ENCODE data around the gene GRIN1. TPM values are rescaled to one million over a fixed set of nuclear protein-coding genes. Genes with fewer than 3 reads are reported as not detected.

The GRIN1 gene
- total and polyA plus RNA-seq, 10 of the 15 experiments (the other 5 are each of a cell fraction or from before 2014, with no cell fraction given) = 0.05 to 0.10 (median 0.06) TPM; not detected in 6

- TF ChIP-seq SUZ12 (IDR thresholded peaks at IDR 0.05; ENCODE audit: unreplicated experiment) (no peak), ZSCAN29 (IDR thresholded peaks at IDR 0.05) (no peak), NR2C2 (IDR thresholded peaks at IDR 0.05; ENCODE audit: borderline replicate concordance, control insufficient read depth, insufficient read length, low read depth) (no peak), HCFC1 (IDR thresholded peaks at IDR 0.05; ENCODE audit: low read length) (no peak), IRF5 (IDR thresholded peaks at IDR 0.05; ENCODE audit: borderline replicate concordance) (no peak), EZH2 (IDR thresholded peaks at IDR 0.05; ENCODE audit: borderline replicate concordance, control insufficient read depth, low read depth, low read length) (no peak), SIN3A (IDR thresholded peaks at IDR 0.05; ENCODE audit: low read depth, low read length) (peak; percentile 85), TARDBP (IDR thresholded peaks at IDR 0.05; ENCODE audit: borderline replicate concordance) (no peak), HDGF (IDR thresholded peaks at IDR 0.05) (no peak), SREBF2 (IDR thresholded peaks at IDR 0.05; ENCODE audit: low read length) (no peak), ZNF687 (IDR thresholded peaks at IDR 0.05) (peak; percentile 87)
- TF ChIP-seq, protein P1, sequence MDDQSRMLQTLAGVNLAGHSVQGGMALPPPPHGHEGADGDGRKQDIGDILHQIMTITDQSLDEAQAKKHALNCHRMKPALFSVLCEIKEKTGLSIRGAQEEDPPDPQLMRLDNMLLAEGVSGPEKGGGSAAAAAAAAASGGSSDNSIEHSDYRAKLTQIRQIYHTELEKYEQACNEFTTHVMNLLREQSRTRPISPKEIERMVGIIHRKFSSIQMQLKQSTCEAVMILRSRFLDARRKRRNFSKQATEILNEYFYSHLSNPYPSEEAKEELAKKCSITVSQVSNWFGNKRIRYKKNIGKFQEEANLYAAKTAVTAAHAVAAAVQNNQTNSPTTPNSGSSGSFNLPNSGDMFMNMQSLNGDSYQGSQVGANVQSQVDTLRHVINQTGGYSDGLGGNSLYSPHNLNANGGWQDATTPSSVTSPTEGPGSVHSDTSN (IDR thresholded peaks at IDR 0.05; ENCODE audit: insufficient replicate concordance, low read depth, low read length) = no peak
- TF ChIP-seq, protein P2, sequence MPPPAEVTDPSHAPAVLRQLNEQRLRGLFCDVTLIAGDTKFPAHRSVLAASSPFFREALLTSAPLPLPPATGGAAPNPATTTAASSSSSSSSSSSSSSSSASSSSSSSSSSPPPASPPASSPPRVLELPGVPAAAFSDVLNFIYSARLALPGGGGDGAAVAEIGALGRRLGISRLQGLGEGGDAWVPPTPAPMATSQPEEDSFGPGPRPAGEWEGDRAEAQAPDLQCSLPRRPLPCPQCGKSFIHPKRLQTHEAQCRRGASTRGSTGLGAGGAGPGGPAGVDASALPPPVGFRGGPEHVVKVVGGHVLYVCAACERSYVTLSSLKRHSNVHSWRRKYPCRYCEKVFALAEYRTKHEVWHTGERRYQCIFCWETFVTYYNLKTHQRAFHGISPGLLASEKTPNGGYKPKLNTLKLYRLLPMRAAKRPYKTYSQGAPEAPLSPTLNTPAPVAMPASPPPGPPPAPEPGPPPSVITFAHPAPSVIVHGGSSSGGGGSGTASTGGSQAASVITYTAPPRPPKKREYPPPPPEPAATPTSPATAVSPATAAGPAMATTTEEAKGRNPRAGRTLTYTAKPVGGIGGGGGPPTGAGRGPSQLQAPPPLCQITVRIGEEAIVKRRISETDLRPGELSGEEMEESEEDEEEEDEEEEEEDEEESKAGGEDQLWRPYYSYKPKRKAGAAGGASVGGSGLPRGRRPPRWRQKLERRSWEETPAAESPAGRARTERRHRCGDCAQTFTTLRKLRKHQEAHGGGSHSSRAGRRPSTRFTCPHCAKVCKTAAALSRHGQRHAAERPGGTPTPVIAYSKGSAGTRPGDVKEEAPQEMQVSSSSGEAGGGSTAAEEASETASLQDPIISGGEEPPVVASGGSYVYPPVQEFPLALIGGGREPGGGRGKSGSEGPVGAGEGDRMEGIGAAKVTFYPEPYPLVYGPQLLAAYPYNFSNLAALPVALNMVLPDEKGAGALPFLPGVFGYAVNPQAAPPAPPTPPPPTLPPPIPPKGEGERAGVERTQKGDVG (CRISPR knock-in tag; IDR thresholded peaks at IDR 0.05) = no peak
- TF ChIP-seq, protein P3, sequence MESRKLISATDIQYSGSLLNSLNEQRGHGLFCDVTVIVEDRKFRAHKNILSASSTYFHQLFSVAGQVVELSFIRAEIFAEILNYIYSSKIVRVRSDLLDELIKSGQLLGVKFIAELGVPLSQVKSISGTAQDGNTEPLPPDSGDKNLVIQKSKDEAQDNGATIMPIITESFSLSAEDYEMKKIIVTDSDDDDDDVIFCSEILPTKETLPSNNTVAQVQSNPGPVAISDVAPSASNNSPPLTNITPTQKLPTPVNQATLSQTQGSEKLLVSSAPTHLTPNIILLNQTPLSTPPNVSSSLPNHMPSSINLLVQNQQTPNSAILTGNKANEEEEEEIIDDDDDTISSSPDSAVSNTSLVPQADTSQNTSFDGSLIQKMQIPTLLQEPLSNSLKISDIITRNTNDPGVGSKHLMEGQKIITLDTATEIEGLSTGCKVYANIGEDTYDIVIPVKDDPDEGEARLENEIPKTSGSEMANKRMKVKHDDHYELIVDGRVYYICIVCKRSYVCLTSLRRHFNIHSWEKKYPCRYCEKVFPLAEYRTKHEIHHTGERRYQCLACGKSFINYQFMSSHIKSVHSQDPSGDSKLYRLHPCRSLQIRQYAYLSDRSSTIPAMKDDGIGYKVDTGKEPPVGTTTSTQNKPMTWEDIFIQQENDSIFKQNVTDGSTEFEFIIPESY (IDR thresholded peaks at IDR 0.05) = no peak
- TF ChIP-seq, protein P4, sequence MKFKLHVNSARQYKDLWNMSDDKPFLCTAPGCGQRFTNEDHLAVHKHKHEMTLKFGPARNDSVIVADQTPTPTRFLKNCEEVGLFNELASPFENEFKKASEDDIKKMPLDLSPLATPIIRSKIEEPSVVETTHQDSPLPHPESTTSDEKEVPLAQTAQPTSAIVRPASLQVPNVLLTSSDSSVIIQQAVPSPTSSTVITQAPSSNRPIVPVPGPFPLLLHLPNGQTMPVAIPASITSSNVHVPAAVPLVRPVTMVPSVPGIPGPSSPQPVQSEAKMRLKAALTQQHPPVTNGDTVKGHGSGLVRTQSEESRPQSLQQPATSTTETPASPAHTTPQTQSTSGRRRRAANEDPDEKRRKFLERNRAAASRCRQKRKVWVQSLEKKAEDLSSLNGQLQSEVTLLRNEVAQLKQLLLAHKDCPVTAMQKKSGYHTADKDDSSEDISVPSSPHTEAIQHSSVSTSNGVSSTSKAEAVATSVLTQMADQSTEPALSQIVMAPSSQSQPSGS (IDR thresholded peaks at IDR 0.05; ENCODE audit: low read length) = no peak
These were observed 24.2 kb upstream of the GRIN1 start, which contains the start of gene DPP7 (continued) for GRCh38 chr9:137114613-137115393.
